ACHN (cell line): ENCODE measurements around the gene CHID1.
A peak's percentile ranks its signal among the peaks of the same experiment; 100 is the strongest.

ENCODE experiments used
- DNase-seq: peaks from one replicate; pipeline ENCODE4 v3.0.0-alpha.2; 2015
- in situ Hi-C: cut with HindIII; loops from 2 replicates; pipeline ENCODE4 v1.10.0; 2017; ENCODE audit warnings: low sequenced_read_pairs, low pct_ligation_motif_present, low pct_unique_long_range_greater_than_20kb

Gene CHID1

DNA sequence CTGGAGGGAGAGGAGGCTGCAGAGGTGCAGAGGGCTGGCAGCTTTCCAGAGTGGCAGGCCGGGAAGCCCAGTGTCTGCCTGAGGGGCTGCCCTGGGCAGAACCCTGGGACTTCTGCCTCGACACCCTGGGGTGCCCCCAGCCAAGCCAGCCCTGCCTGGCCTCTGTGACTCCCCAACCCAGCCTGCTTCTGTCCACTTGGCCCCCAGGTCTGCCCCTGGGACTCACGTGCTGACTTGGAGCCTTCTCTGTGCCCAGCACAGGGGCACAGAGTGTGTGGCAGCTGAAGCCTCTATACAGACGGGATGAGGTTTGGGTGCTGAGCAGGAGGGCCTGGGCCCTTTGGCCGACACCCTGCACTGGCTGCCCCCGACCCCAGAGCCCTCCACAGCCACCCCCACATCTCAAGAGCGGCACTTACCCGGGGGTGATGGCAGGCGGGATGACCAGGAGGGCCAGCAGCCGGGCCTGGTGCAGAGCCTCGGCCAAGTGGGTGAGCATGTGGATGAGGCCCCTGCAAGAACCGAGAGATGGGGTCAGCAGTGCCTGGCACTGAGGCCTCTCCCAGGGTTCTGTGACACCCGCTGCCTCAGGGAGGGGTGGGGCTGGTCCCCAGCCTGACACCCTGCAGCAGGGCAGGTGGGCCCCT, 17.5 kb downstream of the CHID1 start:
- DNase-seq = no peak
- in situ Hi-C loops = no loop called here

DNA sequence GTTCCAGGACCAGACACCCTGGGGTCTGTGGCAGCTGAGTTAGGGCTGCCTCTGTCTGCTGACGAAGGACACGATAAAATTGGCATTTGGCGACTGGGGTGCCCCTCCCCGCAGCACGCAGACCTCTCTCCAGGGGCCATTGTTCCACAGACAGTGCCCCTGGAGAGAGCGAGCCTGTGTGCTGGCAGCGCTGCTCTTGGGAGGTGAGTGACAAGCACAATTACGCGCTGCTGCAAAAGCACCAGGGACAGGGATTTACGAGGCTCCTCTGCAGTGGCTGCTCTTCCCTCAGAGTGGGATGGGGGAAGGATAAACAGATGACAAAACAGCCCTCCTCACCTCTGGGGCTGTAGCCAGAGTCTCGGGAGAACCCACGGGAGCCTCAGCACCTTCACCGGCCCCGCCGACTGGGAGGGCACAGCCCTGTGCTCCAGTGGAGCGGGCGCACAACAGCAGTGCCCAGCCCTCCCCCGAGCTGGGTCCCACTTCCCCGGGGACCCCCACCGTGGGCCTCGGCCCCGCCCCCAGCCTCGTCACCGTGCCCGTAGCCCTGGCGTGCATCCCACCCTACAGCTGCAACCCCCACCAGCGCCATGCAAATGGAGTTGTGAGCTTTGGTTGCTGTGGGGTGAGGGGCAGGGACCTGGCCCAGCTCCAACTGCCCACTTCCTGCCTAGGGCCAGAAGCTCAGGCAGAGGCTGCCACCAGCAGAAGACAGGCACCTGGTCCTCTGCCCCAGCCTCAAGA, 19.6 kb downstream of the CHID1 start:
- in situ Hi-C loops = no loop called here

DNA sequence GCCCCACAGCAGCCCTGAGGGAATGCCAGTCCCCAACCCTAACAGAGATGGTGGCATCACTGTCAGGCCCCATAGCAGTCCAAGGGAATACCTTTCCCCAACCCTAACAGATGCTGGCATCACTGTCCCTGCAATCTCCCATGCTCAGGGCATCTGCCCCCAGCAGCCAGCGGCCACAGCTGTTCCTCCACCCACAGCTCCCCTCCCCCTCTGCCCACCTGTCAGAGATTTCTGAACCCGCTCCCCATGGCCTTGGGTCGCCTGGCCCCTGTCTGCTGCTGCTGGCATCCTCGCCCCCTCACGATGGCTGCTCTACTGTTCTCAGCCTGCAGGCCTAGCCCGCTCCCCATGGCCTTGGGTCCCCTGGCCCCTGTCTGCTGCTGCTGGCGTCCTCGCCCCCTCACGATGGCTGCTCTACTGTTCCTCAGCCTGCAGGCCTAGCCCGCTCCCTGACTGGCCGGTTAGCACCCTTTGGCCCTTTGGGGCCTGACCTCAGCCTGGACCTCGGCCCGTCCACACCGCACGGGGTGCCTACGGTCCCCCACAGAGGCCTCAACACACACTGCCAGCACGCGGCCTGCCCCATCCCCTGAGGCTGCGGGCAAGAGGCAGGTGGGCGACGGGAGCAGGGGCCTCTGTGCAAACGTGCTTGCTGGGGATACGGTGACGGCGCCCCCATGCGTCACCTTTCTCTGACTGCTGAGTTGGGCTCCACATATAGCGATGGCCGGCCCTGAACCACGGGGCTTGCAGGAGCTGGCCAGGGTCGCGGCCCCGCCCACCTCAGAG, 20.7 kb downstream of the CHID1 start:
- in situ Hi-C loops = no loop called here
- DNase-seq = no peak

More for the DNA sequence above, 19.6 kb downstream of the CHID1 start:
- no peak for DNase-seq

DNA sequence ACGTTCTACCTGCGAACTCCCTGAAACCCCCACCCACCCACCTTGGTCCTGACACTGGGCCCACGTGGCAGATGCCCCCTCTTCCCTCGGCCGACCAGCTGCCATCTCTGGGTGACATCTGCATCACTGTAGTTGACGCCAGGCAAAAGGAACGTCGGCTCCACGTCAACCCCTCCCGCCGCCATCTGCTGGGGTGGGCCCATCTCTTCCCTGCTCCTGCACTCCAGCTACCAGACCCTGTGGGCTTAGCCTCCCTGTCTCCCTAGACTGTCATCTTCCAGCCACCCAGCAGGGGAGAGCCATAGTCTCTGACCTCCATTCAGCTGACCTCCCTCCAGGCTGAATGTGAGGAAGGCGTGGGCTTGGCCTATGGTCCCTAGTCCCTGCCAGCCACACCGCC, 21.4 kb downstream of the CHID1 start:
- in situ Hi-C loops = no loop called here

DNA sequence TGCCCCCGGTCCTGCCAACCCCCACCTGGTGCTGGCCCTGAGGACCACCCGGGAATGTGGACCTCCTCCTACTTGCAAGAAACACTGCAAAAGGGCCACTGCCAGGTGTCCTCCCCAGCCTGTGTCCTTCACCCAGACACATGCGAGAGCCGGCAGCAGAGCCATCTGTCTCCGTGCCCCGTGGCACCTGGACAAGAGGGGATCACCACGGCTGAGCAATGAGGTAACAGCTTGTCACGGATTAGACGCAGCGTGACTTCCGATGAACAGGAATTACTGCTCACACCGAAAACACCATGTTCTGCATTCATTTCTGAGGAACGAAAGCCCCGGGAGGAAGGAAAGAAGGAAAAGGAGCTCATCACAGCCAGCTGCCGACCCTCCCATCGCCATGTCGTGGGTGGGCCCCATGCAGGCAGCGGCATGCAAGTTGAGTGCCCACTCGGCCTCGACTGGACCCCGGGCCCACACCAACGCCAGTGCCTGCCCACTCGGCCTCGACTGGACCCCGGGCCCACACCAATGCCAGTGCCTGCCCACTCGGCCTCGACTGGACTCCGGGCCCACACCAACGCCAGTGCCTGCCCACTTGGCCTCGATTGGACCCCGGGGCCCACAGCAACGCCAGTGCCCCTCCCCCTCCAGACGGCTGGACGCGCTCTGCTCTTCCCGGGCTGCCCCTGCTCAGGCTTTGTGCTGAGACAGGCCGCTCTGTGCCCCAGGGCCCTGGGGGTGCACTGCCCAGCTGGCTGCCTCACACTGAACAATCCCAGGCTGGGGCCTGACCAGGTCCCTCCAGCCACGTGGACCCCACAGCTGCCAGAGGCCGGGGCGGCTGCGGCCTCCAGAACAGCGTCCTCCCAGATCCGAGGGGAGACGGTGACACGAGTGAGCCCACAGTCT, 22.0 kb downstream of the CHID1 start:
- in situ Hi-C loops = no loop called here
- no peak for DNase-seq

More for the DNA sequence above, 21.4 kb downstream of the CHID1 start:
- DNase-seq = no peak

DNA sequence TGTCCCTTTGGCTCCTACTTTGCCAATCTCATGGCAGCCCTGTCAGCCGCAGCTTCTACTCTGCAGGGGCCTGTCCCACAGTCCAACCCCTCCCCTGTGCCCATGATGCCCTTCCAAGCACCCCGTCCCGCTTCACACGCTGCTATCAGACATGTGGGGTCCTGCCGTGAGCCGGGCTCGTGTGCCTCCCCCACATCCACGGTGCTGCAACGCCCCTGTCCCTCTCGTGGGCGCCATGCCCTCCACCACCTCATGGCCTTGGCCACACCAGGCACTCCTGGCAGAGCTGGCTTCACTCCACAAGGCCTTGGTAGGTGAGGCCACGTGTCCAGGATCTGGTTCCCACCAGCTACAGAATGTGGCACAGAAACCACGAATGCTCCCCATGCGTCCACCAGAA, 23.0 kb downstream of the CHID1 start:
- no peak for DNase-seq
- in situ Hi-C loops = no loop called here

DNA sequence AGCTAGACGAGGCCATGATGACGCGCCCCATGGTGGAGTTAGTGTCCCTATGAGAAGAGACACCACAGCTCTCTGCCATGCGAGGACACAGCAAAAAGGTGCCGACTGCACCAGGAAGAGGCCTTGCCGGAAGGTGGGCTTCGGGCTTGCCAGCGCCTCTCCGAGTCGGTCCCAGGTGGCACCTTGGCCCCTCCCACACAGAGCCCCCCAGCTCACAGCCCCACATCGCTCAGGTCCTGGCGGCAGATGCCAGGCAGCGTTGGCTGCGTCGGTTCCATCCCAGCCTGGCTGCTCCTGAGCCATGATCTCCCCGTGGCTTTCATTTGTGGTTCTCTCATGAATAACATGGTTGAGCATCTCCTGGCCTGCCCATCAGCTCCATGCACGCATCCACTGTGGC, 24.0 kb downstream of the CHID1 start:
- no peak for DNase-seq
- in situ Hi-C loops = no loop called here

DNA sequence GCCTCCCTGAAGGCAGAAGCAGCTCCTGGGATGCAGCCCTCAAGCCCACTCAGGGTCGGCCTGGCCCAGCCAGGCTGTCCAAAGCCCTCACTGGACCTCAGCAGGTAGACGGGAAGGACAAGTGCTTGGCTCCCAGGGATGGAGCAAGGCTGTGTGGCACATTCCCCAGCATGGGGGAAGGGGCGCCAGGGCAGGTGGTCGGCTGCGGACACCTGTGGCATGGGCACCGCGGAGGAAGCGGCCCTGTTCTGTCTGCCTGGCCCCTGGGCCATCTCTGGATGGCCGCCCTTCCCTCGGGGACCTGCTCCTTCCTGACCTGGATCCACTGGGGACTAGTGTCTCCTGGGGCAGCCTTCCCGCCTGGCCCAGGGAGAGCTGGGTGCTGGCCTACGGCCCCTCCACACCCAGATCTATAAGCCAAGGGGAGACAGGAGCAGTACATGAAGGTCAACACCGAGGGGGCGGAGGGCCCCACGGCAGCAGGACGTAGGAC, 26.0 kb downstream of the CHID1 start:
- DNase-seq = no peak
- in situ Hi-C loops = no loop called here

DNA sequence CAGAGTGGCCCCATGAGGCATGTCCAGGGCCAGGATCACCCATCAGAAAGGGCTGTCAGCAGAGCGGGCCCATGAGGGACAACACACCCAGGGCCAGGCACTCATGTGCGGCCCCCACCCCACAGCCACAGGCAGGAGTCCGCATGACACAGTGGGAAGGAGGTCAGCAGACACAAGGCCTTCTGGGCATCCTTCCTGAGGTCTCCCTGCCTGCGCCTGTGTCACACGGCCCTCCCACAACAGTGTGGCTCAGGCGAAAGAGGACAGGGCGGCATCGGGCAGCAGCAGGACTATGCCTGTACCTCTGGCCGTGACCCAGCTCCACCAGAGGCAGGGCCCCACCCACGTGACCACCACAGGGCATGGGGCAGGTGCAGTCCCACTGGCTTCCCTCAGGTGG, 27.1 kb downstream of the CHID1 start:
- in situ Hi-C loops = no loop called here

DNA sequence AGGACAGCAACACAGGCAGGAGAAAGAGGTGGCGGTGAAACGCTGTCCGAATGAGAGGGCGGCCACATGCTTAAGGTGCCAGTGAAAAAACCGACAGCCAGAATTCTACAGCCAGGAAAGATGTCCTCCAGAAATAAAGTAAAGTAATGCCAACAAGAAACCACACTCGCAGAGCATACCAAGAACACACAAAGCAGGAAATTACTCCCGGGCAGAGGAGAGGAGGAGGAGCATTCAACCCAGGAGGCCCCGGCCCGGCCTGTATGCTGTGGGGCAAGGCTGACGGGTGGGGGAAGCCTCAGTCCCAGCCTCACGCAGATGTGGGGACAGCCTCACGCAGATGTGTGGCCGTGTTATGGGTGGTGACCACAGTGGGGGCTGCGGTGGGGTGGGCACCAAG, 28.0 kb downstream of the CHID1 start:
- no peak for DNase-seq
- in situ Hi-C loops = no loop called here

More for the DNA sequence above, 27.1 kb downstream of the CHID1 start:
- no peak for DNase-seq

DNA sequence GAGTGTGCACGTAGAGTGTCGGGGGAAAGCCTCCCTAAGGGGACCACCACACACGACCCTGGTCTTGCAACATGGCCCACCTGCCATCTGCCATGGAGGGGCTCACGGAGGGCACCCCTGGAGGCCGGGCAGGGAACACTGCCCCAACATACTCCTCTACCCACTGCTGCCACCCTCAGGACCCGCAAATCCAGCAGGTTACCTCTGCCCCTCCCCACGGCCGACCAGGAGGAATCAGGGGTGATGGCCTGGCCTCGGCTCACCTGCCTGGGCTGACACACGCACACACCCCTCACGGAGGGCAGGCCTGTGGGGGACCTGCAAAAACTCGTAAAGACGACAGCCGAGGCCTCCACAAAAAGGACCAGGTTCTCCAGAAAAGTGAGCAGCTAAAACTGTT, 30.2 kb downstream of the CHID1 start:
- in situ Hi-C loops = no loop called here
- no peak for DNase-seq

DNA sequence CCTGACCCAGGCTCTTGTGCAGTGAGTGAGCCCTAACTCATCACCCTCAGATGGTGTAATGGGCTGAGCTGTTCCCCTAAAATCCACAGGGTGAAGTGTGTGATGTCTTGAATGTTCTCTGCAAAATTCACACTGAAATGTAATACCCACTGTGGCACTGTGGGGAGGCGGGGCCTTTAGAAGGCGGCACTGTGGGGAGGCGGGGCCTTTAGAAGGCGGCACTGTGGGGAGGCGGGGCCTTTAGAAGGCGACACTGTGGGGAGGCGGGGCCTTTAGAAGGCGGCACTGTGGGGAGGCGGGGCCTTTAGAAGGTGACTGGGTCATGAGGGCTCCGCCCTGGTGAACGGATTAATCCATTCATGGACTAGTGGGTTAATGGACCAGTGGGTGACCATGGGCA, 33.0 kb downstream of the CHID1 start:
- in situ Hi-C loops = no loop called here
- peak; percentile 12 for DNase-seq

DNA sequence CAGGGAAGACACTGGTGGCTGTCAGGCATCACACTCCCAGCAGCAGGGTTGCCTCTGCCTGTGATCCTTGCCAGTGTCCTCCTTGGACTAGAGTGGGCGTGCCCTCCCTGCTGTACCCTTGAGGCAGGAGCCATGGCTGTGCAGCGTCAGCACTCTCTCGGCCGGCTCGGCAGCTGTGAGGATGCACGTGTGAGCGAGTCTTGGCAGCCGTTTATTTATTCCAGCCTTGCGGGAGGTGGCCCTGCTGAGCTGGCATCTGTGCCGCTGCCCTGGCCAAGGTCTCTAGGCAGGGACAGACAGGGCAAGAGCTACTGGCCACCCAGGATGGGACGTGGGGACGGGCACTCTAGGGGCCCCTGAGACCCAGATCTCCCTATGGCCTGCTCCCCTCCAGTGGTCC, 34.1 kb downstream of the CHID1 start:
- no peak for DNase-seq

DNA sequence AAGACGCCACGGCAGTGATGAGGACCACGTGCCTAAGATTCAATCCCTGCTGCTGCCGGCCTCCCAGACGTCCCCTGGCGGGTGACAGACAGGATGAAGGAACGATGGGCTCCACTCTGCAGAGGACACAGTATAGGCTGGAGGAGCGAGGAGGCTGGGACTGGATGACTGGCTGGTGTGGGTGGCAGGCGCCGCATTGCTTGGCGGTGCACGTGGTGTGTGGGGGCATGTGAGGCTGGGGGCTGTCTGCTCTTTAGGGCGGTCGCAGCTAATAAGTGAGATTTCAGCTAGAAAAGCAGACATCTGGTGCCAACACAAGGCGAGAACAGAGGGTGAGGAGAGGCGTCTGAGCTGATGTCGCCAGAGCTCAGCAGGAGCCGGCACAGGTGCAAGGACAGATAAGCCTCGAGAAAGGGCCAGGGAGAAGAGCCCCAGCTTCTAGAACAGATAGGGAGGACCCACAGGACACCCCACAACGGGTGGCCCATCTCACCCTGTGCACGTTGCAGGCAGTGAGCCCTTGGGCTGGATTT, 34.8 kb downstream of the CHID1 start:
- DNase-seq = no peak
- in situ Hi-C loops = no loop called here

More for the DNA sequence above, 34.1 kb downstream of the CHID1 start:
- in situ Hi-C loops = no loop called here

DNA sequence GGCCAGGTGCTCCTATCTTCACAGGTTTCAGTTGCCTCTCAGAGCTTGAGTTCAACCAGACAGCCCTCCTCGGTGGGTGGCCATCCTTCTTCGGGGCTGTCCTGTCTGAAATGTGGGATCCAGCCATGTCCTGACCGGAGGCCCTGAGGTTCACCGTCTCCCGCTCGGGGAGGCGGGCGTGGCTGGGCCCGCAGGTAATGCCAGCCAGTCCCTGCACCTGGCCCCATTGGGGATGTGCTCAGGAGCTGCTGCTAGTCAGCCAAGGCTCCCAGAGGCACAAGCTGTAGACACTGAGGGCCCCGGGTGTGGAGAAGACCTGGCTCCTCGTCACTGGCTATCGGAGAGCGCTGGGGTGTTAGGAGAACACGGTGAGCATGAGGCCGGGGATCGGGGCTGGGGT, 35.4 kb downstream of the CHID1 start:
- in situ Hi-C loops = no loop called here
- no peak for DNase-seq

DNA sequence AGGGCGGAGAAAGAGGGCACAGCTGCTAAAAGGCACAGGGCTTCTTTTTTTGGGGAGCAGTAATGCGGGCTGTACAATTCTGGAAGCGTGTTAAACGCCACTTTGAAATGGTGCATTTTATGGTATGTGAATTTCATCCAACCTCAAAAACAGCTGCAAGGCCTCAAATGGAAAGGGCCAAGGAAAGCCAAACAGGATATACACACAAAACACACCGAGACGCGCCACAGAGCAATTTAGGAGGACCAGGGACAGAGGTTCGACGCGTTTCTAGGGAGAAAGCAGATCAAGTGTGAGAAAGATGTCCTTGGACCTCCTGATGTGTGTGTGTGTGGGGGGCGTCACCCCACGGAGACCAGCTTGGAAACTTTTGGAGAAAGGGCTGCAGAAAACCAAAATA, 36.9 kb downstream of the CHID1 start:
- in situ Hi-C loops = no loop called here
- DNase-seq = no peak

DNA sequence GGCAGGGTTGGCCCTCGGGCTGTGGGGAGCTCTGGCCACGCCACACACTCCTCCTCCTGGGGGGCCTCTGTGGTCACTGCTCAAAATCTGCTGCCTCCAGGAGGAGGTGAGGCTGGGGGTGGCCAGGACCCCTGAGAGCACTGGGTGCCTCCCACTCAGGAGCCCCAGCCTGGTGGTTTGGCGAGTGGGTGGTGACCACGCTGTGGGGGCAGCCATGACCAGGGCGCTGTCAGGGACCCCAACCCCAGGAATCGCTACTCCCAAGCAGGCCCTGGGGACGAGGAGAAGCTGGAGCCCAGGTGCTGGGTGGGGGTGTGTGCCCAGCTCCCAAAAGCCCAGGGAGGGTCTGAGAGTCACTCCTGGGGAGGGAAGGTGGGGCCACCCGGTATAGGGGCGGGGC, 37.8 kb downstream of the CHID1 start:
- no peak for DNase-seq
- in situ Hi-C loops = no loop called here

DNA sequence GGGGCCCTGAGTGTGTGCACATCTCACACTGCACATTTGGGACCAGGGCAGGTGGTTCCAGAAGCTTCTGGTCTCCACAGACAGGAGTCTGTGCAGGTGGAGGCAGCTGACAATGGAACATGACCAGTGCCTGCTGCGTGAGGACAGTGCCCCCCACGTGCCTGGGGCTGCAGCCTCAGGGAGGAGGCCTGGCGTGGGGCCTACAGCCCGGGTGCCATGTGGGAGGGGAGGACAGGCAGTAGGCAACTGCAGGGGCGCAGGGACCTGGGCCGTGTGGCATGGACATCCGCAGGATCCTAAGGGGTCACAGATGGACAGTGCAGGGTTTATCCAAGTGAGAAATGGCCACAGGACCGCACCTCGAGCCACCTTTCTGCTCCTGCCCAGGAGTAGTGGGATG, 39.1 kb downstream of the CHID1 start:
- in situ Hi-C loops = no loop called here
- no peak for DNase-seq
